Measurements from ENCODE around the gene IL1F10. TPM values are rescaled to one million over a fixed set of nuclear protein-coding genes. Genes with fewer than 3 reads are reported as not detected.

The IL1F10 gene
- total and polyA plus RNA-seq, 2 experiments from 2014 or later, result not detected

DNA sequence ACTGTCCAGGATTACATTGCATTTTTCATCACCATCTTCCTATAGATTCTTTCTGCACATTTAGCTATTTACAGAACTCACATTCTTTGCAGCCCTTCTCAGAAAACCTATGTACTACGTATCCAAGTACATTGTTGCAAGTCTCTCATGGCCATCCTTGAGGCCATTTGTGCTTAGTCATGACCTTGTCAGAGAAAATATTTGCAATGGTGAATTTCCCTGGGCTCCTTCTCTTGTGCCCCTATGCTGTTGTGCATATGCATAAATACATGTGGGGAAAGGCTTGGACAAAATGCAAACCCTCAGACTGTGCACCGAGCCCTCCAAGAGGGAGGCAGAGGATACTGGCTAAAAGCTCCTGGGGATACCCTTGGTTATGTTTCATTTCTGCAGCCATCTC is 43.0 kb upstream of the IL1F10 start:
- H3K79me2 ChIP-seq, result no peaks in the 10 kb centered on the region
- TF ChIP-seq EZH2phosphoT487 (IDR thresholded peaks at IDR 0.05; ENCODE audit: low read depth, severe bottlenecking, unreplicated experiment), result no peak
- no peaks in the 10 kb centered on the region for H3K9me2 ChIP-seq (replicated peaks; ENCODE audit: insufficient read depth)
- peaks cover 34% of the 10 kb centered on the region for H3K27me3 ChIP-seq
- H3K4me1 ChIP-seq (ENCODE audit: insufficient read depth), result no peaks in the 10 kb centered on the region
- no peak for DNase-seq (ENCODE audit: low spot score)
- no peak overlapping the region for H2AFZ ChIP-seq
- H3K9me3 ChIP-seq (ENCODE audit: low read depth), result no peaks in the 10 kb centered on the region
- no peaks in the 10 kb centered on the region for H3K36me3 ChIP-seq (replicated peaks; ENCODE audit: insufficient read depth, low read depth)
- no peak overlapping the region for H3K4me3 ChIP-seq
- no peaks in the 10 kb centered on the region for H4K20me1 ChIP-seq (ENCODE audit: insufficient read depth, poor library complexity, severe bottlenecking)
- H3K4me2 ChIP-seq, result no peak overlapping the region
- WGBS (ENCODE audit: low lambda C conversion rate, missing lambda C conversion rate), result 98% methylated on average over 2 of the region's 2 CpGs
- H3K27ac ChIP-seq, result no peak overlapping the region

GRCh38 chr2:113025737-113026136 is 42.0 kb upstream of the IL1F10 start:
- no peaks in the 10 kb centered on the region for H3K9me2 ChIP-seq (replicated peaks; ENCODE audit: insufficient read depth)
- peaks cover 34% of the 10 kb centered on the region for H3K27me3 ChIP-seq
- TF ChIP-seq, protein P1, sequence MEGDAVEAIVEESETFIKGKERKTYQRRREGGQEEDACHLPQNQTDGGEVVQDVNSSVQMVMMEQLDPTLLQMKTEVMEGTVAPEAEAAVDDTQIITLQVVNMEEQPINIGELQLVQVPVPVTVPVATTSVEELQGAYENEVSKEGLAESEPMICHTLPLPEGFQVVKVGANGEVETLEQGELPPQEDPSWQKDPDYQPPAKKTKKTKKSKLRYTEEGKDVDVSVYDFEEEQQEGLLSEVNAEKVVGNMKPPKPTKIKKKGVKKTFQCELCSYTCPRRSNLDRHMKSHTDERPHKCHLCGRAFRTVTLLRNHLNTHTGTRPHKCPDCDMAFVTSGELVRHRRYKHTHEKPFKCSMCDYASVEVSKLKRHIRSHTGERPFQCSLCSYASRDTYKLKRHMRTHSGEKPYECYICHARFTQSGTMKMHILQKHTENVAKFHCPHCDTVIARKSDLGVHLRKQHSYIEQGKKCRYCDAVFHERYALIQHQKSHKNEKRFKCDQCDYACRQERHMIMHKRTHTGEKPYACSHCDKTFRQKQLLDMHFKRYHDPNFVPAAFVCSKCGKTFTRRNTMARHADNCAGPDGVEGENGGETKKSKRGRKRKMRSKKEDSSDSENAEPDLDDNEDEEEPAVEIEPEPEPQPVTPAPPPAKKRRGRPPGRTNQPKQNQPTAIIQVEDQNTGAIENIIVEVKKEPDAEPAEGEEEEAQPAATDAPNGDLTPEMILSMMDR (IDR thresholded peaks at IDR 0.05; ENCODE audit: poor library complexity), result no peak
- no peak for TF ChIP-seq EZH2 (IDR thresholded peaks at IDR 0.05; ENCODE audit: borderline replicate concordance)
- TF ChIP-seq EZH2phosphoT487 (IDR thresholded peaks at IDR 0.05; ENCODE audit: low read depth, severe bottlenecking, unreplicated experiment), result no peak
- no peak overlapping the region for H2AFZ ChIP-seq
- no peak overlapping the region for H3K4me3 ChIP-seq
- H3K4me1 ChIP-seq (ENCODE audit: insufficient read depth), result no peaks in the 10 kb centered on the region
- no peak overlapping the region for H3K4me2 ChIP-seq
- no peaks in the 10 kb centered on the region for H3K79me2 ChIP-seq
- H4K20me1 ChIP-seq (ENCODE audit: insufficient read depth, poor library complexity, severe bottlenecking), result no peaks in the 10 kb centered on the region
- no peak for DNase-seq (ENCODE audit: low spot score)
- no peaks in the 10 kb centered on the region for H3K9me3 ChIP-seq (ENCODE audit: low read depth)
- H3K36me3 ChIP-seq (replicated peaks; ENCODE audit: insufficient read depth, low read depth), result no peaks in the 10 kb centered on the region
- WGBS (ENCODE audit: low lambda C conversion rate, missing lambda C conversion rate), result 61% methylated on average over 2 of the region's 2 CpGs
- H3K27ac ChIP-seq, result no peak overlapping the region

DNA sequence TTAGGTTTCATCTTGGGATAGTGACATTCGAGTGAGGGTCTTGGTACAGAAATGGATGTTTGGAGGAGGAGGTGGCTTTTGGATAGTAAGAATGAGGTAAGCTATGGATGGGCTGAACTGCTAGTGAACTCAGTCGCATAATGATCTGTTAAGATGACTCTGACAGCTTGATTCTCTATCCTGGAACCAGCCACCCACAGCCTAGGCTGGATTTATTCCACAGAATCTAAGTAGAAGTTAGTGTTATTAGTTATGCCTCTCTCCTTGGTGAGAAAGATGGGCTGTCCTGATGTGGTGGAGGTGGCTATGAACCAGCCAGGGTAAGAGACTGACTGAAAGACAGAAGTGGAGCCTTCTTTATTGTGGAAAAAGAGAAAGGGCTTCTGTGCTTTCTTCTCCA is 40.1 kb upstream of the IL1F10 start:
- Histone ChIP-seq H3K27ac (no peak overlapping the region), H2AFZ (no peak overlapping the region), H3K4me3 (no peak overlapping the region), H3K79me2 (no peaks in the 10 kb centered on the region), H3K9me2 (replicated peaks; ENCODE audit: insufficient read depth) (no peaks in the 10 kb centered on the region), H3K36me3 (replicated peaks; ENCODE audit: insufficient read depth, low read depth) (no peaks in the 10 kb centered on the region), H4K20me1 (ENCODE audit: insufficient read depth, poor library complexity, severe bottlenecking) (no peaks in the 10 kb centered on the region), H3K9me3 (ENCODE audit: low read depth) (no peaks in the 10 kb centered on the region), H3K4me1 (ENCODE audit: insufficient read depth) (no peaks in the 10 kb centered on the region), H3K4me2 (no peak overlapping the region), H3K27me3 (peaks cover 34% of the 10 kb centered on the region)
- WGBS (ENCODE audit: low lambda C conversion rate, missing lambda C conversion rate), result 76% methylated on average over 2 of the region's 2 CpGs
- TF ChIP-seq EZH2phosphoT487 (IDR thresholded peaks at IDR 0.05; ENCODE audit: low read depth, severe bottlenecking, unreplicated experiment) (no peak), EZH2 (IDR thresholded peaks at IDR 0.05; ENCODE audit: borderline replicate concordance) (no peak)
- TF ChIP-seq, protein P1 (IDR thresholded peaks at IDR 0.05; ENCODE audit: poor library complexity), result no peak
- no peak for DNase-seq (ENCODE audit: low spot score)

- 21% methylated on average over 1 of the region's 1 CpG for WGBS (ENCODE audit: low lambda C conversion rate, missing lambda C conversion rate)
- Histone ChIP-seq H3K27me3 (peaks cover 34% of the 10 kb centered on the region), H4K20me1 (ENCODE audit: insufficient read depth, poor library complexity, severe bottlenecking) (no peaks in the 10 kb centered on the region), H3K36me3 (replicated peaks; ENCODE audit: insufficient read depth, low read depth) (no peaks in the 10 kb centered on the region), H3K9me3 (ENCODE audit: low read depth) (no peaks in the 10 kb centered on the region), H3K27ac (no peak overlapping the region), H3K4me2 (no peak overlapping the region), H3K4me3 (no peak overlapping the region), H3K9me2 (replicated peaks; ENCODE audit: insufficient read depth) (no peaks in the 10 kb centered on the region), H2AFZ (no peak overlapping the region), H3K79me2 (no peaks in the 10 kb centered on the region), H3K4me1 (ENCODE audit: insufficient read depth) (no peaks in the 10 kb centered on the region)
- TF ChIP-seq, protein P1 (IDR thresholded peaks at IDR 0.05; ENCODE audit: poor library complexity), result no peak
- TF ChIP-seq EZH2phosphoT487 (IDR thresholded peaks at IDR 0.05; ENCODE audit: low read depth, severe bottlenecking, unreplicated experiment) (no peak), EZH2 (IDR thresholded peaks at IDR 0.05; ENCODE audit: borderline replicate concordance) (no peak)
- DNase-seq (ENCODE audit: low spot score), result no peak
Measured at GRCh38 chr2:113028112-113028511, 39.7 kb upstream of the IL1F10 start.

All from hepatocyte (in vitro differentiated cells).